Pancreas (tissue), 10 donors: ENCODE data around the gene SLC9A5. TPM values are rescaled to one million over a fixed set of nuclear protein-coding genes. Genes with fewer than 3 reads are reported as not detected.

Experiments
- ATAC-seq, 4 donors: fragments of 200-7000 bp; cut with Tn5 transposase; one replicate each; pipeline versions ENCODE4 v1.8.0 to v1.9.1; 2020; ENCODE audit warnings: mild to moderate bottlenecking in 4 of 4, moderate library complexity in 4 of 4
- DNase-seq, 6 donors: peaks; one replicate each; pipeline ENCODE4 v3.0.0-alpha.2; 2020
- FAIRE-seq: peaks from 2 replicates; lab custom pipeline; 2012; peaks lifted over from hg19 to GRCh38; lab: Jason Lieb, UNC
- H3K27ac ChIP-seq, 4 donors: fragments of 200-600 bp; sonication (generic); 1 replicate in 3 of 4; 2 replicates in 1 of 4; pipeline versions ENCODE4 v1.5.0 to v1.8.0; 2020
- H3K27me3 ChIP-seq, 4 donors: fragments of 200-600 bp; one replicate each; pipeline ENCODE4 v1.8.0; 2021
- H3K36me3 ChIP-seq, 3 donors: fragments of 200-600 bp; sonication (generic) in 1 of 3; one replicate each; pipeline versions ENCODE4 v1.5.0 to v1.8.0; 2020 to 2021
- H3K4me1 ChIP-seq, 3 donors: fragments of 200-600 bp; one replicate each; pipeline ENCODE4 v1.8.0; 2021
- H3K4me3 ChIP-seq, 4 donors: fragments of 200-600 bp; sonication (generic) in 2 of 4; one replicate each; pipeline versions ENCODE4 v1.5.0 to v1.8.0; 2020 to 2021
- H3K9me3 ChIP-seq, 4 donors: fragments of 200-600 bp; one replicate each; pipeline ENCODE4 v1.8.0; 2021
- CTCF ChIP-seq, 4 donors: fragments of 200-600 bp; sonication (generic) in 3 of 4; IDR thresholded peaks; one replicate each; pipeline versions ENCODE4 v1.5.0 to v1.8.0; 2021; ENCODE audit warnings: antibody characterized with exemption in 4 of 4
- WGBS, 2 donors: extraction: QIAGEN DNeasy Blood & Tissue Kit; methylation state at CpG; one replicate each; pipeline ENCODE4 v1.1.7; 2013; 5-methylcytosine and 5-hydroxymethylcytosine counted together
- intact Hi-C, 3 donors: fragments of 100-400 bp; cut with DNase I; formaldehyde crosslinking; loops; one replicate each; pipeline versions ENCODE4 v1.11.1 to v1.14.2; 2022
- microRNA-seq, 2 donors: library from miRNA; unstranded; fragments of <30 nt; microRNA quantifications; one replicate each; pipeline versions ENCODE4 to v1.1.0, GENCODE V29; 2019 to 2020
- polyA plus RNA-seq, 2 donors: library from polyadenylated mRNA; stranded (reverse); fragments of 200-250 nt; gene quantifications; one replicate each; pipeline ENCODE4 v1.2.3, GENCODE V29; 2013
- total RNA-seq, 6 donors: library from RNA; stranded (reverse); fragmentation: NEBNext Ultra II Directional in 4 of 6; extraction: Animal tissue kit (Norgen Biotek cat#: 25700) in 4 of 6; gene quantifications; one replicate each; pipeline versions ENCODE4 v1.2.1 to v1.2.4, GENCODE V29; 2021 to 2023
- donor health status: healthy with polysubstance abuse.
- donor health status: DM: no; HTN: no; CAD: no; lungs with moderate emphysema.
- donor health status: DM: no; HTN: no; CAD: no.
- donor health status: control.
- donor health status: control.
- donor health status: Bipolar disorder and iron deficiency.
- donor health status: DM: yes; HTN: yes; CAD: no.
- donor health status: DM: no; HTN: no; CAD: no.
- donor health status: DM: no; HTN: no; CAD: no.
- donor health status: DM: yes; HTN: yes; CAD: no.

SLC9A5 gene
- total and polyA plus RNA-seq, 8 donors, result 0.22 to 1.5 (median 0.56) TPM

- TF ChIP-seq CTCF (IDR thresholded peaks at IDR 0.05), result no peak
- DNase-seq, result no peak
- intact Hi-C loops, result no loop called here
- WGBS, 2 donors, result 72 to 76% methylated on average over 5 of the region's 5 CpGs
- no peaks in the 10 kb centered on the region for H3K36me3 ChIP-seq
- H3K27ac ChIP-seq, result no peak overlapping the region
- FAIRE-seq, result no peak
- peak in 2 of 4 donors; percentile 67 to 77 for ATAC-seq
- H3K9me3 ChIP-seq, result no peaks in the 10 kb centered on the region
- H3K4me3 ChIP-seq, result no peak overlapping the region
- H3K4me1 ChIP-seq, result no peaks in the 10 kb centered on the region
- no peaks in the 10 kb centered on the region for H3K27me3 ChIP-seq
Observed at GRCh38 chr16:67311607-67312488, 63.1 kb downstream of the SLC9A5 start.

GRCh38 chr16:67312719-67313118 lies 63.9 kb downstream of the SLC9A5 start:
- FAIRE-seq, result no peak
- no peak overlapping the region for H3K4me3 ChIP-seq
- peaks cover 0 to 4% (median under 1%) of the 10 kb centered on the region in 3 donors for H3K4me1 ChIP-seq
- no peaks in the 10 kb centered on the region for H3K36me3 ChIP-seq
- DNase-seq, result no peak
- H3K9me3 ChIP-seq, result no peaks in the 10 kb centered on the region
- peak in 1 of 4 donors; percentile 52 for ATAC-seq
- no peak for TF ChIP-seq CTCF (IDR thresholded peaks at IDR 0.05)
- H3K27ac ChIP-seq, result no peak overlapping the region
- no peaks in the 10 kb centered on the region for H3K27me3 ChIP-seq
- intact Hi-C loops, result no loop called here

GRCh38 chr16:67317853-67318252 lies 69.1 kb downstream of the SLC9A5 start:
- intact Hi-C loops, result no loop called here
- FAIRE-seq (no peak), ATAC-seq (peak; percentile 56 to 89 (median 76)), DNase-seq (no peak)
- Histone ChIP-seq H3K4me1 (peaks cover 0 to 7% (median 4%) of the 10 kb centered on the region in 3 donors), H3K27ac (no peak overlapping the region), H3K9me3 (no peaks in the 10 kb centered on the region), H3K36me3 (no peaks in the 10 kb centered on the region), H3K4me3 (no peak overlapping the region), H3K27me3 (no peaks in the 10 kb centered on the region)
- no peak for TF ChIP-seq CTCF (IDR thresholded peaks at IDR 0.05)

Small RNA genes lying within 50 kb of the gene (microRNA-seq; reads per million reads assigned to microRNA genes)
- gene MIR328, result 105 to 204 reads per million in 2 donors

Other genes with a start within 250 kb of the SLC9A5 start
- 10 to 100 TPM; 13.1 to 27.0 (median 20.1) TPM for gene CBFB, start 219.8 kb upstream of the SLC9A5 start, total RNA-seq
- 10 to 100 TPM; 11.5 to 19.7 TPM for gene CBFB, start 219.8 kb upstream of the SLC9A5 start, polyA plus RNA-seq
- gene PHAF1, start 139.0 kb upstream of the SLC9A5 start, total RNA-seq, result 1 to 10 TPM; 2.8 to 7.3 (median 4.2) TPM
- 1 to 10 TPM; 6.1 to 8.9 TPM for gene PHAF1, start 139.0 kb upstream of the SLC9A5 start, polyA plus RNA-seq
- gene B3GNT9, start 98.0 kb upstream of the SLC9A5 start, total RNA-seq, result 1 to 10 TPM; 1.8 to 5.1 (median 3.5) TPM
- 1 to 10 TPM; 3.0 to 9.3 TPM for gene B3GNT9, start 98.0 kb upstream of the SLC9A5 start, polyA plus RNA-seq
- 10 to 100 TPM in 4 of 6 donors, 1 to 10 TPM in 2; 9.4 to 17.4 (median 11.5) TPM for gene TRADD, start 89.1 kb upstream of the SLC9A5 start, total RNA-seq
- 10 to 100 TPM; 21.3 to 33.3 TPM for gene TRADD, start 89.1 kb upstream of the SLC9A5 start, polyA plus RNA-seq
- 10 to 100 TPM; 12.9 to 31.7 (median 24.2) TPM for gene FBXL8, start 89.0 kb upstream of the SLC9A5 start, total RNA-seq
- 10 to 100 TPM; 41.6 to 86.2 TPM for gene FBXL8, start 89.0 kb upstream of the SLC9A5 start, polyA plus RNA-seq
- gene HSF4, start 84.2 kb upstream of the SLC9A5 start, total RNA-seq, result 10 to 100 TPM; 34.9 to 70.0 (median 49.1) TPM
- 100 to 1,000 TPM; 310 to 330 TPM for gene HSF4, start 84.2 kb upstream of the SLC9A5 start, polyA plus RNA-seq
- 10 to 100 TPM; 15.2 to 31.2 (median 19.8) TPM for gene NOL3, start 78.4 kb upstream of the SLC9A5 start, total RNA-seq
- gene NOL3, start 78.4 kb upstream of the SLC9A5 start, polyA plus RNA-seq, result 100 to 1,000 TPM in 1 of 2 donors, 10 to 100 TPM in 1; 84.5 to 119 TPM
- 10 to 100 TPM in 3 of 6 donors, 1 to 10 TPM in 3; 4.8 to 22.3 (median 10.4) TPM for gene MATCAP1, start 65.0 kb upstream of the SLC9A5 start, total RNA-seq
- 10 to 100 TPM; 51.2 to 55.6 TPM for gene MATCAP1, start 65.0 kb upstream of the SLC9A5 start, polyA plus RNA-seq
- 1 to 10 TPM in 3 of 6 donors, under 1 TPM in 3; 0.67 to 2.3 (median 1.2) TPM for gene EXOC3L1, start 58.8 kb upstream of the SLC9A5 start, total RNA-seq
- 1 to 10 TPM; 5.2 to 6.2 TPM for gene EXOC3L1, start 58.8 kb upstream of the SLC9A5 start, polyA plus RNA-seq
- 10 to 100 TPM; 14.8 to 27.7 (median 19.3) TPM for gene E2F4, start 56.8 kb upstream of the SLC9A5 start, total RNA-seq
- 10 to 100 TPM; 54.9 to 61.3 TPM for gene E2F4, start 56.8 kb upstream of the SLC9A5 start, polyA plus RNA-seq
- 10 to 100 TPM; 14.6 to 23.7 (median 23.0) TPM for gene ELMO3, start 49.8 kb upstream of the SLC9A5 start, total RNA-seq
- gene ELMO3, start 49.8 kb upstream of the SLC9A5 start, polyA plus RNA-seq, result 10 to 100 TPM; 41.0 to 52.4 TPM
- 10 to 100 TPM; 19.2 to 31.2 (median 26.0) TPM for gene TMEM208, start 21.8 kb upstream of the SLC9A5 start, total RNA-seq
- 10 to 100 TPM; 83.4 to 96.6 TPM for gene TMEM208, start 21.8 kb upstream of the SLC9A5 start, polyA plus RNA-seq
- gene FHOD1, start 1.5 kb upstream of the SLC9A5 start, total RNA-seq, result 10 to 100 TPM in 2 of 6 donors, 1 to 10 TPM in 4; 7.8 to 20.8 (median 8.8) TPM
- gene FHOD1, start 1.5 kb upstream of the SLC9A5 start, polyA plus RNA-seq, result 10 to 100 TPM; 34.0 to 41.2 TPM
- gene PLEKHG4, start 30.6 kb downstream of the SLC9A5 start, total RNA-seq, result 1 to 10 TPM; 3.5 to 8.1 (median 5.2) TPM
- gene PLEKHG4, start 30.6 kb downstream of the SLC9A5 start, polyA plus RNA-seq, result 10 to 100 TPM; 17.2 to 28.5 TPM
- gene KCTD19, start 77.8 kb downstream of the SLC9A5 start, total RNA-seq, result under 1 TPM in 4 of 6 donors, not detected in 2; 0.09 to 0.56 (median 0.36) TPM
- under 1 TPM; 0.42 to 0.70 TPM for gene KCTD19, start 77.8 kb downstream of the SLC9A5 start, polyA plus RNA-seq
- 1 to 10 TPM; 1.3 to 2.7 (median 2.1) TPM for gene LRRC36, start 77.8 kb downstream of the SLC9A5 start, total RNA-seq
- gene LRRC36, start 77.8 kb downstream of the SLC9A5 start, polyA plus RNA-seq, result 10 to 100 TPM in 1 of 2 donors, 1 to 10 TPM in 1; 4.2 to 16.4 TPM
- gene TPPP3, start 144.5 kb downstream of the SLC9A5 start, total RNA-seq, result 10 to 100 TPM in 2 of 6 donors, 1 to 10 TPM in 4; 4.5 to 30.3 (median 7.1) TPM
- gene TPPP3, start 144.5 kb downstream of the SLC9A5 start, polyA plus RNA-seq, result 10 to 100 TPM; 30.1 to 76.2 TPM
- 10 to 100 TPM in 2 of 6 donors, 1 to 10 TPM in 4; 8.1 to 11.3 (median 9.7) TPM for gene ZDHHC1, start 167.5 kb downstream of the SLC9A5 start, total RNA-seq
- gene ZDHHC1, start 167.5 kb downstream of the SLC9A5 start, polyA plus RNA-seq, result 10 to 100 TPM; 11.2 to 15.2 TPM
- 1 to 10 TPM; 1.4 to 6.8 (median 5.0) TPM for gene HSD11B2, start 182.1 kb downstream of the SLC9A5 start, total RNA-seq
- gene HSD11B2, start 182.1 kb downstream of the SLC9A5 start, polyA plus RNA-seq, result 10 to 100 TPM in 1 of 2 donors, 1 to 10 TPM in 1; 7.7 to 11.3 TPM
- gene ATP6V0D1, start 232.2 kb downstream of the SLC9A5 start, total RNA-seq, result 10 to 100 TPM; 22.8 to 47.7 (median 32.3) TPM
- 10 to 100 TPM; 17.4 to 54.0 TPM for gene ATP6V0D1, start 232.2 kb downstream of the SLC9A5 start, polyA plus RNA-seq
- not detected for gene AGRP, start 234.6 kb downstream of the SLC9A5 start, total RNA-seq
- gene AGRP, start 234.6 kb downstream of the SLC9A5 start, polyA plus RNA-seq, result under 1 TPM in 1 of 2 donors, not detected in 1; 0.23 TPM